ENCODE measurements around the gene EPHB1.

EPHB1 gene

DNA sequence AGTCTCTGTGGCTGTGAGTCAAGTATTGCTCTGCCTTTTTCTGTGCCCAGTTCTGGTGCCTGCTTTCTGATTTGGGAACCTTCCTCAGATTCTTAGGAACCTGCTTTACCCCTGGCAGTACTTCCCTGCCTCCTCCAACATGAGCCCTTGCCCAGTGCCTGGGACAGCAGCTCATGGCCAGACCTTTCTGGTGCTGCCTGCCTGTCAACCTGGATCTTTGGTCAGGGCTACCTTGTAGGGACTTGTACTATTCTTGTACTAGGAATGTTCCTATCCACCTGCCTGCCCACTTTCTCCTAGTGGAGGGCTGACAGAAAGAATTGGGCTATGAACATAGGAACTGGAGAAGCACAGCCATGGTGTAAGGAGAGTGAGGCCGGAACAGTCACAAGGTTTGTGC is 28.8 kb upstream of the EPHB1 start:
- no peak for TF ChIP-seq ZFX (IDR thresholded peaks at IDR 0.05)
- TF ChIP-seq, protein P1, sequence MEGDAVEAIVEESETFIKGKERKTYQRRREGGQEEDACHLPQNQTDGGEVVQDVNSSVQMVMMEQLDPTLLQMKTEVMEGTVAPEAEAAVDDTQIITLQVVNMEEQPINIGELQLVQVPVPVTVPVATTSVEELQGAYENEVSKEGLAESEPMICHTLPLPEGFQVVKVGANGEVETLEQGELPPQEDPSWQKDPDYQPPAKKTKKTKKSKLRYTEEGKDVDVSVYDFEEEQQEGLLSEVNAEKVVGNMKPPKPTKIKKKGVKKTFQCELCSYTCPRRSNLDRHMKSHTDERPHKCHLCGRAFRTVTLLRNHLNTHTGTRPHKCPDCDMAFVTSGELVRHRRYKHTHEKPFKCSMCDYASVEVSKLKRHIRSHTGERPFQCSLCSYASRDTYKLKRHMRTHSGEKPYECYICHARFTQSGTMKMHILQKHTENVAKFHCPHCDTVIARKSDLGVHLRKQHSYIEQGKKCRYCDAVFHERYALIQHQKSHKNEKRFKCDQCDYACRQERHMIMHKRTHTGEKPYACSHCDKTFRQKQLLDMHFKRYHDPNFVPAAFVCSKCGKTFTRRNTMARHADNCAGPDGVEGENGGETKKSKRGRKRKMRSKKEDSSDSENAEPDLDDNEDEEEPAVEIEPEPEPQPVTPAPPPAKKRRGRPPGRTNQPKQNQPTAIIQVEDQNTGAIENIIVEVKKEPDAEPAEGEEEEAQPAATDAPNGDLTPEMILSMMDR (conservative IDR thresholded peaks at IDR 0.05) = no peak
- no peak overlapping the region for H3K27ac ChIP-seq

DNA sequence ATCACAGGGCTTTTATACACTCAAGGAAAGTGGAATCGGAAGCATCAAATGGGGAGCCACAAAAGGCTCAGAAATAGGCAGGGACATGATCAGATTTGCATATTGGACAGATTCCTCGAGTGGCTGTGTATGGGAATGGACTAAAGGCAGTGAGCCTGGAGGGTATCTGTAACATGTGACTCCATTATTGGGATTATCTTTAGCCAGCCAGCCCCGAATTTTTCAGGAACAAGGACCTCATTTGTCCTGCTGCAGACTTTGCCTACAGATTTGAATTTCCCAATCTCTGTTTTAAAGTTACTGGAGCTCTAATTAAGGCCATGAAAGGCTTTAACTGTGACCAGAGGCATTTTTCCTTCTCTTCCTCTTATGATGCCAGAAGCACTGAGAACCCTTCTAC is 26.9 kb upstream of the EPHB1 start:
- H3K27ac ChIP-seq = no peak overlapping the region; the same call in 1 of the 2 replicates

DNA sequence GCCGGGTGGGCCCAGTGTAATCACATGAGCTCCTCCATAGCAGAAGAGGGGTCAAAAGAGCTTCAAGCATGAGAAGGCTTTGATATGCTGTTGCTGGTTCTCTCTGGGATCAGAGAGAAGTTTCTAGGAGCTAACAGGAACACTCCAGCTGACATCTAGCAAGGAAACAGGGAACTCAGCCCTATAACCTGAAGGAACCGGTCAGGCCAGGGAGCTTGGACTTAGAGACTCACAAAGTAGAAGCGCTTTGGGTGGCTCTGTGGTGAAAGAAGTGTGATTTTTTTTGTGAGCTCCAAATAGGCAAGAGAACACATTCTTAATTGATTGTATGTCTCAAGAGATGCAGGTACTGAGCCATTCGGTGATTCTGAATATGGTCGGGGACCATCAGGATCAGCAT is 26.2 kb upstream of the EPHB1 start:
- no peak overlapping the region; the same call in 1 of the 2 replicates for H3K27ac ChIP-seq
- TF ChIP-seq, protein P1 (conservative IDR thresholded peaks at IDR 0.05) = no peak
- TF ChIP-seq ZFX (IDR thresholded peaks at IDR 0.05) = no peak

More for the DNA sequence above, 26.9 kb upstream of the EPHB1 start:
- no peak for TF ChIP-seq ZFX (IDR thresholded peaks at IDR 0.05)
- TF ChIP-seq, protein P1 (conservative IDR thresholded peaks at IDR 0.05) = no peak

DNA sequence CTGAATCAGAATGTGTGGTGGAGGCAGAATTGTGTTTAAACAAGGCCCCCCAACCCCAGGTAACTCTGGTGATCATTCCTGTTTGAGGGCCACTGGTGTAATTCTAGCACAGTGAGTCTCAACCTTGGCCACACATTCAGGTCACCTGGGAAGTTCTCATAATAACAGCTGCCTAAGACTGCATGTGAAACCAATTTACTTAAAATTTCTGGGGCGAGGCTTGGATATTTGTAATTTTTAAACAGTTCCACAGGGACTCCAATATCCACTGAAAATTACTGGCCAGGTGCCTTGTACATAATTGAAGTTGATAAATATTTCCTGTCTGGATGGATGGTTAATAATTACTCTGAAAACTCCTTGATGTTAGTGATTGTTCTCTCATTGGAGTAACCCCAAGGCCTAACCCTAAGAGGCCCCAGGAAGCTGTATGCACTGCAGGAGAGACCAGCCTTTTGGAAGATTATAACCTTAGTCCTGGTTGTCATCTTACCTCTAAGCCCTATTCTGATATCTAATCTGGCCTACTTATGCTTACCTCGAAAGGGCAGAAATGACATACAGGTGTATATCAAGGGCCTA is 25.7 kb upstream of the EPHB1 start:
- TF ChIP-seq, protein P1 (conservative IDR thresholded peaks at IDR 0.05) = no peak
- no peak for TF ChIP-seq ZFX (IDR thresholded peaks at IDR 0.05)

DNA sequence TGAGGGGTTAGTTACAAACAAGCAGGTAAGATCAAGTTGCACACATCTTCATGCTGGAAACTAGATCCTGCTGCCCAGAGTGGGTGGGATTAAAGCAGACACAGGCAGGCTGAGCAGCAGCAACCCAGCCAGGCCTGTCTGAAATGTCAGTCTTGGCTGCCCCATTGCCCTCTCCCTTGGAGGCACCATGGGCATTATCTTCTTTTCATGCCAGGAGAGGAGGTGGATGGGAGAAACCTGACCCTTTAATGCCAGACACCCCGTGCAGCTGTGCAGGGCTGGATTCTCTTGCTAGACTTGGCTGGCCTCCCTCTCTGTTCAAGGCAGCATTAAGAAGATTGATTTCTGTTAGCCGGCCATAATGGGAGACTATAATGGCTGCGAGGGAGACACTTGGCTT is 23.0 kb upstream of the EPHB1 start:
- TF ChIP-seq, protein P1 (conservative IDR thresholded peaks at IDR 0.05) = no peak
- TF ChIP-seq ZFX (IDR thresholded peaks at IDR 0.05) = no peak
- no peak overlapping the region for H3K27ac ChIP-seq

More for the DNA sequence above, 25.7 kb upstream of the EPHB1 start:
- H3K27ac ChIP-seq = no peak overlapping the region; the same call in 1 of the 2 replicates

DNA sequence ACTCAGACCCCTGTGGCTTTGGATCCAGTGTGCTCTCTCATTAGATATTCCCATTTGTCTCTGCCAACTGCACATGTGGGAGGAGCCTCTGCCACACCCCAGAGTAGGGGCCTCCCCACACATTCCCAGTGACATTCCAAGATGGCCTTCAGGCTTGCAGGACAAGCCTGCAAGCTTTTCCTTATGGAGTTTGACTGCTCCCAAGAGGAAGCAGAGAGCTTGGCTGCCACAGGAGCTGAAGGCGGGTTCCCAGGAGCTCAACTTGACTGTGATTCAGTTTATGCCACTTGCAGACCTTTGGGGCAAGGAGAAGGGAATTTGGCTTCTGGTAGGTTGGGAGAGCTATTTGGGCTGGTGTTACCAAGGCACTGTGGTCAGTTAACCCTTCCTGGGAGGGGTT is 22.5 kb upstream of the EPHB1 start:
- no peak overlapping the region for H3K27ac ChIP-seq
- TF ChIP-seq ZFX (IDR thresholded peaks at IDR 0.05) = no peak
- TF ChIP-seq, protein P1 (conservative IDR thresholded peaks at IDR 0.05) = no peak

DNA sequence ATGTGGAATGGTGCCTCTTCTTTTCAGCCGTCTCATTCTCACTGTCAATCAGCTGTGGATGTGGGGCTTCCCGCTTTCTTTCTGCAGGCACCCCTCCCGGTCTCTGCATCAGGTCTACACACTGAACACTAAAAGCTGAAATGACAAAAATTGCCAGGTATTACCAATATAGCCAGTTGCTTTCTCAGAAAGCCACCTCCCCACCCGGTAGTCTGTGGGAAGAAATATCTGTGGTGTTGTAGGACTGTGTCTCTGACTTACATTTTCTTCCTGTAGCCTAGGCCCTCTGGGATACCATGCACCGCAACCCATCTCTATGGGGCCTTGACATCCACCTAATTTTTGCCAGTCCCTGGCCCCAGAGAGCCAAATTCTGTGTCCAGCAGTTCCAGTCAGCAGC is 19.2 kb upstream of the EPHB1 start:
- no peak overlapping the region for H3K27ac ChIP-seq
- TF ChIP-seq, protein P1 (conservative IDR thresholded peaks at IDR 0.05) = no peak
- no peak for TF ChIP-seq ZFX (IDR thresholded peaks at IDR 0.05)

All from C4-2B (cell line).